H9 (cell line): ENCODE results near the gene SHLD2. TPM values are rescaled to one million over a fixed set of nuclear protein-coding genes. Genes with fewer than 3 reads are reported as not detected.

ENCODE experiments used
- DNase-seq: peaks from one replicate; pipeline ENCODE4 v3.0.0-alpha.2; 2017
- H2AFZ ChIP-seq: one replicate; pipeline ENCODE4 v1.6.1; 2013; ENCODE audit warnings: mild to moderate bottlenecking, low read length, control low read depth, moderate library complexity
- H2AK5ac ChIP-seq: 2 replicates; pipeline ENCODE4 v1.6.1; 2013; ENCODE audit warnings: low read length, control low read depth, mixed read lengths; ENCODE audit not compliant: insufficient read length
- H2BK120ac ChIP-seq: one replicate; pipeline ENCODE4 v1.6.1; 2013; ENCODE audit warnings: low read depth, mild to moderate bottlenecking, low read length, control low read depth, inconsistent platforms; ENCODE audit not compliant: poor library complexity, severe bottlenecking
- H2BK12ac ChIP-seq: 2 replicates; pipeline ENCODE4 v1.6.1; 2013; ENCODE audit warnings: low read length, control low read depth, mixed read lengths, low read depth; ENCODE audit not compliant: insufficient read length
- H2BK15ac ChIP-seq: 2 replicates; pipeline ENCODE4 v1.6.1; 2013; ENCODE audit warnings: low read depth, low read length, control low read depth
- H2BK20ac ChIP-seq: one replicate; pipeline ENCODE4 v1.6.1; 2013; ENCODE audit warnings: low read depth, mild to moderate bottlenecking, low read length, control low read depth, inconsistent platforms; ENCODE audit not compliant: poor library complexity, severe bottlenecking
- H2BK5ac ChIP-seq: 2 replicates; pipeline ENCODE4 v1.6.1; 2013; ENCODE audit warnings: low read length, control low read depth, mixed read lengths; ENCODE audit not compliant: insufficient read length
- H3K14ac ChIP-seq: 2 replicates; pipeline ENCODE4 v1.6.1; 2013; ENCODE audit warnings: low read length, control low read depth; ENCODE audit not compliant: insufficient read depth
- H3K18ac ChIP-seq: 2 replicates; pipeline ENCODE4 v1.6.1; 2013; ENCODE audit warnings: low read depth, mild to moderate bottlenecking, mixed read lengths, low read length, control low read depth; ENCODE audit not compliant: insufficient read length
- H3K23ac ChIP-seq: 2 replicates; pipeline ENCODE4 v1.6.1; 2013; ENCODE audit warnings: low read length, control low read depth, mixed read lengths, low read depth; ENCODE audit not compliant: insufficient read length
- H3K23me2 ChIP-seq: 2 replicates; pipeline ENCODE4 v1.6.1; 2013; ENCODE audit warnings: low read depth, mild to moderate bottlenecking, mixed read lengths, low read length, control low read depth; ENCODE audit not compliant: insufficient read length, poor library complexity, severe bottlenecking
- H3K27ac ChIP-seq: 2 replicates; pipeline ENCODE4 v1.5.1; 2013; ENCODE audit warnings: low read length, control low read depth, mixed read lengths, low read depth; ENCODE audit not compliant: insufficient read length
- H3K27me3 ChIP-seq: 2 replicates; pipeline ENCODE4 v1.6.1; 2013; ENCODE audit warnings: low read length, control low read depth, inconsistent platforms; ENCODE audit not compliant: insufficient read depth
- H3K4ac ChIP-seq: 2 replicates; pipeline ENCODE4 v1.6.1; 2013; ENCODE audit warnings: low read depth, mild to moderate bottlenecking, control low read depth, inconsistent platforms, low read length, moderate library complexity
- H3K4me1 ChIP-seq: 2 replicates; pipeline ENCODE4 v1.6.1; 2013; ENCODE audit warnings: low read length, control low read depth, inconsistent platforms; ENCODE audit not compliant: insufficient read depth
- H3K4me2 ChIP-seq: 2 replicates; pipeline ENCODE4 v1.6.1; 2013; ENCODE audit warnings: low read length, control low read depth, mixed read lengths; ENCODE audit not compliant: insufficient read length, insufficient read depth
- H3K56ac ChIP-seq: 2 replicates; pipeline ENCODE4 v1.6.1; 2013; ENCODE audit warnings: low read depth, mild to moderate bottlenecking, mixed read lengths, low read length, control low read depth; ENCODE audit not compliant: insufficient read length
- H3K79me1 ChIP-seq: 2 replicates; pipeline ENCODE4 v1.6.1; 2013; ENCODE audit warnings: low read depth, mild to moderate bottlenecking, moderate library complexity, low read length, control low read depth, inconsistent platforms; ENCODE audit not compliant: insufficient read depth, poor library complexity, severe bottlenecking
- H3K79me2 ChIP-seq: 2 replicates; pipeline ENCODE4 v1.6.1; 2013; ENCODE audit warnings: low read length, control low read depth, inconsistent platforms; ENCODE audit not compliant: insufficient read depth
- H3K9ac ChIP-seq: 2 replicates; pipeline ENCODE4 v1.6.1; 2013; ENCODE audit warnings: low read length, control low read depth, mixed read lengths; ENCODE audit not compliant: insufficient read length; ENCODE audit errors: extremely low read depth
- H3K9me3 ChIP-seq: one replicate; pipeline ENCODE4 v1.6.1; 2013; ENCODE audit warnings: low read depth, low read length, inconsistent platforms; ENCODE audit not compliant: control insufficient read depth
- H3T11ph ChIP-seq: one replicate; pipeline ENCODE4 v1.6.1; 2013; ENCODE audit warnings: mild to moderate bottlenecking, low read length, control low read depth, inconsistent platforms
- H4K20me1 ChIP-seq: one replicate; pipeline ENCODE4 v1.6.1; 2013; ENCODE audit not compliant: control insufficient read depth, insufficient read length, insufficient read depth
- H4K5ac ChIP-seq: 2 replicates; pipeline ENCODE4 v1.6.1; 2013; ENCODE audit warnings: low read depth, mild to moderate bottlenecking, mixed read lengths, low read length, control low read depth; ENCODE audit not compliant: insufficient read length
- H4K8ac ChIP-seq: replicated peaks from 2 replicates; pipeline ENCODE4 v1.6.1; 2013; ENCODE audit warnings: low read length, control low read depth, mixed read lengths, low read depth; ENCODE audit not compliant: insufficient read length
- H4K91ac ChIP-seq: 2 replicates; pipeline ENCODE4 v1.6.1; 2013; ENCODE audit warnings: low read depth, mild to moderate bottlenecking, moderate library complexity, mixed read lengths, low read length, control low read depth; ENCODE audit not compliant: insufficient read length
- H3K27ac Mint-ChIP-seq, 3 experiments: 2 replicates in 2 of 3; 3 replicates in 1 of 3; pipeline ENCODE4 v1.8.0; 2020 to 2021; ENCODE audit warnings: mixed read lengths in 3 of 3, mild to moderate bottlenecking in 1 of 3, moderate library complexity in 1 of 3
- H3K27me3 Mint-ChIP-seq: 2 replicates; pipeline ENCODE4 v1.8.0; 2021; ENCODE audit warnings: low read depth, mild to moderate bottlenecking, moderate library complexity, mixed read lengths
- H3K36me3 Mint-ChIP-seq, 3 experiments: 2 replicates in 2 of 3; 3 replicates in 1 of 3; pipeline ENCODE4 v1.8.0; 2020 to 2021; ENCODE audit warnings: low read depth in 3 of 3, mixed read lengths in 3 of 3; ENCODE audit not compliant: insufficient read depth in 1 of 3
- H3K4me1 Mint-ChIP-seq, 2 experiments: 2 replicates each; pipeline ENCODE4 v1.8.0; 2020; ENCODE audit warnings: mixed read lengths in 2 of 2
- H3K4me3 Mint-ChIP-seq, 2 experiments: 2 replicates in 1 of 2; 3 replicates in 1 of 2; pipeline ENCODE4 v1.8.0; 2020 to 2021; ENCODE audit warnings: mild to moderate bottlenecking in 2 of 2, mixed read lengths in 2 of 2, moderate library complexity in 1 of 2
- H3K9me3 Mint-ChIP-seq, 2 experiments: 2 replicates in 1 of 2; 3 replicates in 1 of 2; pipeline ENCODE4 v1.8.0; 2020; ENCODE audit warnings: mild to moderate bottlenecking in 2 of 2, mixed read lengths in 2 of 2, moderate library complexity in 1 of 2
- WGBS: extraction: QIAGEN DNeasy Blood & Tissue Kit; methylation state at CpG from one replicate; pipeline ENCODE4 v1.1.7; 2013; ENCODE audit warnings: missing lambda C conversion rate, low lambda C conversion rate, mixed read lengths; ENCODE audit not compliant: insufficient read length; ENCODE audit errors: extremely low coverage; 5-methylcytosine and 5-hydroxymethylcytosine counted together
- total RNA-seq: library from RNA; stranded (reverse); gene quantifications from 2 replicates; pipeline ENCODE4 v1.2.1, GENCODE V29; 2021
- TF ChIP-seq, protein P1 (sequence below): fragments of 200-600 bp; sonication (generic); conservative IDR thresholded peaks from 3 replicates; pipeline ENCODE4 v1.8.0; 2021; ENCODE audit warnings: antibody characterized with exemption, mild to moderate bottlenecking

The SHLD2 gene
- total RNA-seq, 1 experiment from 2014 or later = 27.8 TPM

DNA sequence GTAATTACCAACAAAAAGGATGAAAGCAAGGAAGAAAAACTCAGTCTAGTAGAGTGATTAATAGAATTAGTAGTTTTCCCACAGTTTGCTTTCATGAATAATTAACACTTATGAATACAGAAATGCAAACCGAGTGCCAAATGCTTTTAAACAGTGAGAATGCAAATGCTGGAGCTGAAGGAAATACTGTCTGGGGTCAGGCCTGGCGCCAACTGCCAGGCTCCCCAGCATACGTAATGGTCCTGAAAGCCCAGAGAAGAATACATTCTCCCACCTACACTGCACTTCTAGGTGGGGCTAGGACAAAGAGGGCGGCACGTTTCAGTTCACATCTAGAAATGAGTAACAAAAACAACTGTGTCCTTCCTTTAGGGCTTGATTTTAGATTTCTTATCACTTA, 30.4 kb upstream of the SHLD2 start:
- Mint-ChIP-seq H3K4me3 (no peak overlapping the region), H3K36me3 (peaks cover 30 to 77% (median 61%) of the 10 kb centered on the region in 3 experiments), H3K9me3 (no peaks in the 10 kb centered on the region), H3K27me3 (no peaks in the 10 kb centered on the region), H3K27ac (no peak overlapping the region), H3K4me1 (no peaks in the 10 kb centered on the region)
- H4K20me1 ChIP-seq = no peaks in the 10 kb centered on the region
- H4K8ac ChIP-seq = no peak overlapping the region
- H2AFZ ChIP-seq = no peak overlapping the region
- H3K27me3 ChIP-seq = no peaks in the 10 kb centered on the region
- no peak overlapping the region for H2BK20ac ChIP-seq
- no peak overlapping the region for H2BK5ac ChIP-seq
- H3K9me3 ChIP-seq = no peaks in the 10 kb centered on the region
- H2AK5ac ChIP-seq = no peak overlapping the region
- TF ChIP-seq, protein P1, sequence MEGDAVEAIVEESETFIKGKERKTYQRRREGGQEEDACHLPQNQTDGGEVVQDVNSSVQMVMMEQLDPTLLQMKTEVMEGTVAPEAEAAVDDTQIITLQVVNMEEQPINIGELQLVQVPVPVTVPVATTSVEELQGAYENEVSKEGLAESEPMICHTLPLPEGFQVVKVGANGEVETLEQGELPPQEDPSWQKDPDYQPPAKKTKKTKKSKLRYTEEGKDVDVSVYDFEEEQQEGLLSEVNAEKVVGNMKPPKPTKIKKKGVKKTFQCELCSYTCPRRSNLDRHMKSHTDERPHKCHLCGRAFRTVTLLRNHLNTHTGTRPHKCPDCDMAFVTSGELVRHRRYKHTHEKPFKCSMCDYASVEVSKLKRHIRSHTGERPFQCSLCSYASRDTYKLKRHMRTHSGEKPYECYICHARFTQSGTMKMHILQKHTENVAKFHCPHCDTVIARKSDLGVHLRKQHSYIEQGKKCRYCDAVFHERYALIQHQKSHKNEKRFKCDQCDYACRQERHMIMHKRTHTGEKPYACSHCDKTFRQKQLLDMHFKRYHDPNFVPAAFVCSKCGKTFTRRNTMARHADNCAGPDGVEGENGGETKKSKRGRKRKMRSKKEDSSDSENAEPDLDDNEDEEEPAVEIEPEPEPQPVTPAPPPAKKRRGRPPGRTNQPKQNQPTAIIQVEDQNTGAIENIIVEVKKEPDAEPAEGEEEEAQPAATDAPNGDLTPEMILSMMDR = no peak
- no peak overlapping the region for H3K4ac ChIP-seq
- H3K79me2 ChIP-seq = no peaks in the 10 kb centered on the region
- WGBS = no CpG with 5 or more reads among the region's 5 CpGs
- no peaks in the 10 kb centered on the region for H3K23me2 ChIP-seq
- no peak overlapping the region for H3K9ac ChIP-seq
- H3K14ac ChIP-seq = no peak overlapping the region
- no peak overlapping the region for H3K23ac ChIP-seq
- no peak overlapping the region for H3K56ac ChIP-seq
- H3K27ac ChIP-seq = no peak overlapping the region
- H2BK15ac ChIP-seq = no peak overlapping the region
- H3K4me1 ChIP-seq = no peaks in the 10 kb centered on the region
- no peak overlapping the region for H3K18ac ChIP-seq
- H3K4me2 ChIP-seq = no peak overlapping the region
- H4K5ac ChIP-seq = no peak overlapping the region
- no peak overlapping the region for H2BK120ac ChIP-seq
- DNase-seq = no peak
- H3K79me1 ChIP-seq = no peaks in the 10 kb centered on the region
- no peak overlapping the region for H4K91ac ChIP-seq
- H3T11ph ChIP-seq = no peak overlapping the region
- no peak overlapping the region for H2BK12ac ChIP-seq
